Brain pericyte (primary cell): ENCODE measurements around the gene CBX4.

ENCODE experiments used
- DNase-seq: peaks from one replicate; pipeline ENCODE4 v3.0.0-alpha.2; 2012; ENCODE audit warnings: low read depth, low spot score

CBX4 gene

GRCh38 chr17:79829457-79829856 is 9.8 kb downstream of the CBX4 start:
- no peak for DNase-seq

- no peak for DNase-seq
These were observed 10.2 kb downstream of the CBX4 start for GRCh38 chr17:79829004-79829403.

GRCh38 chr17:79826841-79827578 is 12.2 kb downstream of the CBX4 start:
- no peak for DNase-seq

GRCh38 chr17:79826204-79826680 is 13.0 kb downstream of the CBX4 start:
- no peak for DNase-seq

DNA sequence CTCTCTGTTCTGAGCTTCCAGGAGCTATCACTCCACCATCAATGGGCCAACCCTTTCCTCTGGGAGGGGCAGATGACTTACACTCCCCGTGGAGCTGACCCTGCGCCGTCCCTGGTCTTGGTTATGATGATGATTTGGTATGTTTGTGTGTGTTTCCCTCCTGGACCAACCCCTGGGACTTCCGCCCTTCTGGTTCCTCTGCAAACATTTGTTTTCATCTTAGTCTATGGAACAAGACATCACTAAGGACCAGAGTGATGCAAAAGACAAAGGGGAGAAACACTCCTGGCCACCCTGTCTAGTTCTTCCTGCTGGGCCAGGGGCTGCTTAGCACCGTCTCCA is 13.7 kb downstream of the CBX4 start:
- DNase-seq, result no peak

- no peak for DNase-seq
These were observed 14.2 kb downstream of the CBX4 start for GRCh38 chr17:79824893-79825579.

DNA sequence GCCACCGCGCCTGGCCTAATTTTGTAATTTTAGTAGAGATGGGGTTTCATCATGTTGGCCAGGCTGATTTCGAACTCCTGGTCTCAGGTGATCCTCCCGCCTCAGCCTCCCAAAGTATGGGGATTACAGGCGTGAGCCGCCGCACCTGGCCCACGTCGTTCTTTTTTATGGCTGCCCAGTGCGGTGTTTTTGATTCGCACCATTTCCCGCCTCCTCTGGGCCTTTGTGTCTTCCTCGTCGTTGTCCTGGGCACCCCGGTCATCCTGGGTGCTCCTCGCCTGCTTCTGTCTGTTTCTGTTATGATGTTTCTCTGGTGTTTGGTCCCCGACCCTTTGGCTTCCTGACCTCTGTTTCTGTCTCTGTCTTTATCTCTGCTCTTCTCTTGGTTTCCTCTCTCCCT is 15.0 kb downstream of the CBX4 start:
- no peak for DNase-seq

- no peak for DNase-seq
These were observed 16.6 kb downstream of the CBX4 start for GRCh38 chr17:79822583-79823124.

DNA sequence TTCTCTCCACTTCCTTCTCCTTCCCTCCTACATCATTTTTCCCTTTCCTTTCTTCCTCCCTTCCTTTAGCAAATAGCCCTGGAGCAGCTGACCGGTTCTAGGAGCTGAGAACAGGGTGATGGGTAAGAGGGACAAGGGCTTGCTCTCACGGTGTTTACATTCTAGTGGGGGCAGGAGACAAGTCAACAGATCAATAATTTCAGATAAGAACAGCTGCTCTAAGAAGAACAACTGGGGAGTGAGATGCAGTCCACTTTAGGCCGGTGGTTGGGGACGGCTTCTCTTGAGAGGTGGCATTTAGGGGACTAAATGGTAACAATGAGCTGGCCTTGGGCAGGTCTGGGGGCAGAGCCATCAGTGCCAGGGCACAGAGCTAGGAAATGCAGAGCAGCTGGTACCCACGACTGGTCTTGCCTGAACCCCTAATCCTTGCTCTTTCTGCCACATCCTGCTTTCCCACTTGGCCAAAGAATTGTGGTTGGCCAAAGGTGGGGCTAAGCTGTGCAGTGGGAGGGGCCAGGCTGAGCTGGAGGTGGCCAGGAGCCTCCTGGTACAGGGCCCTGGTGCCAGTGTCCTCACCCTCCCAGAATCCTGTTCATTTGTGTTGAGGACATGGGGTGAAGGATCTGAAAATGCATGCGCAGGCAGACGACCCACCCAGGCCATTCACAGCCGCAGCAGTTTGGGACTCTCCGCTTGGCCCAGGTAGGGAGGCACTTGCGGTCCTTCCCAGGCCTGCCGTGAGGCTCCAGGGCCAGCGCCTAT is 17.7 kb downstream of the CBX4 start:
- DNase-seq, result no peak

DNA sequence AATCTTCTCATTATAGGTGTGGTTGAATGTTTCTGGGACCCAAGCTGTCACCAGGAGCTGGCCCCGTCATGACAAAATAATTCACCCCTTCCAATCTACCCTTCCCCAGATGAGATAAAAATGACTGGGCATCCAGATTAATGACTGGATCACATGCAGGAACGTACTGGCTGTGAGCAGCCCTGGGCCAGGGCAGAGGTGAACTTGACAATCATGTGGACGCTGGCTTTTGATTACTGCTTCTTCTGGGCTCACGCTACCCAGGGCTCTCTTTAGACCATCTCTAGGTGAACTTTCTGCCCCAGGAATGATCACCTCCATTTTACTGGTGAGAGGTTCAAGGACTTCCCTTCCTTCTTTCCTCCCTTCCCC is 18.3 kb downstream of the CBX4 start:
- no peak for DNase-seq

DNA sequence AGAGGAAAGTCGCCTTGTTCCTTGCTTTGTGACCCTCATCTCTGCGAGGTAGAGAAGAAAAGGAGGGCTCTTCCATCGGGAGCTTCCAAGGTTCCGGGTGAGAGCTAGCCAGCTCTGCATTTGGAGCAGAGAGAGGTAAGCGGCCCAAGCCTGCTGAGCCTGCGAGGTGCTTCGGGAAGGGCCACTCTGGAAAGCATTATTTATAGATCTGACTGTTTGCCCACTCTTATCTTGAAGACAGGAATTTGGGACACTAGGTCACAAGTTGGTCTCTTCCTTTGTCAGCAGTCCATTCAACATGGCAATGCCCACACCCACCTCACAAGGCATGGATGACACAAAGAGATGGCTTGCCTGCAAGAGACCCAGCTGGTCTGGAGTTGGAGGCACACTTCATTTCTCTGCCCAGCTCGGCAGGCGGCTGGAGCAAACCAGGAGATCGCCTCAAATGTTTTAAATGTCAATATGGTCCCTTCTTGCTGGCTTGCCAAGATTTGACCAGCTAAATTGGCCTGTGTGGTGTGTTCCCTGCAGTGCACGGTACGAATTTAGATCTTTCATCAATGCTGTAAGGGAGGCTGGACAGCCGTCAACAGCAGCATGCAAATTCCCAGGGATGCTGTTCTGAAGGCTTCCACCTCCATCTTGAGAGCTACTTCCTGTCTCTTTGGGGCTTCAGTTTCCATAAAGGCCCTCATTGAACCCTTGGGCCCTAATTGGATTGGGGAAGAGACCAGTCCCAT is 19.5 kb downstream of the CBX4 start:
- no peak for DNase-seq

- DNase-seq, result no peak
These were observed 20.2 kb downstream of the CBX4 start for GRCh38 chr17:79819085-79819484.

GRCh38 chr17:79818026-79818758 is 21.0 kb downstream of the CBX4 start:
- no peak for DNase-seq

DNA sequence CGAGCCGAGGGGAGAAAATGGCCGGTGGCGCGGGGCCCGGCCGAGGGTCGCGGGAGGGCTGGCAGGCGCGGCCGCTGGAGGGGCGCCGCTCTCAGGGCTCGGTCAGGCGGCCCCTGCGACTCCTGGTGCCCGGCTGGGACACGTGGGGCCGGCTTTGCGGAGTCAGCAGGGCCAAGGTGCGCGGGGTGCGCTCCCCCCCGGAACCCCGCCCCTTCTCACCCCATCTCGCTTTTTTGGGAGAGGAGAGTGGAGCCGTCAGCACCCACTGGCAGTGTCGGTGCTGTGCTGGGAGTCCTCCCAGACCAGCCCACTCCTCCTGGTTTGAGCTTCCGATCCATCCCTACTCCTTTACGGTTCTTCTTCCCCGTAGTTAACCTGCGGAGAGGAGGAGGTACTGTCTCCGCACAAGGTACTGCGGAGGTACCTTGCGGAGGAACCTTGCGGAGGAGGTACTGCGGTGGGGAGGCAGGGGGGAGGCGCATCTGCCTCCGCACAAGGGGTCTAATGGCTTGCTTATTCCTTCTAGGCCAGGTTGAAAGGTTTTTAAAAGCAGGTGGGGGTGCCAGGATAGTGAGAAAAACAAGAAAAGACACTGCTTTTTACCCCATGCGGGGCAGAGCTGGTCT is 23.3 kb downstream of the CBX4 start:
- no peak for DNase-seq

DNA sequence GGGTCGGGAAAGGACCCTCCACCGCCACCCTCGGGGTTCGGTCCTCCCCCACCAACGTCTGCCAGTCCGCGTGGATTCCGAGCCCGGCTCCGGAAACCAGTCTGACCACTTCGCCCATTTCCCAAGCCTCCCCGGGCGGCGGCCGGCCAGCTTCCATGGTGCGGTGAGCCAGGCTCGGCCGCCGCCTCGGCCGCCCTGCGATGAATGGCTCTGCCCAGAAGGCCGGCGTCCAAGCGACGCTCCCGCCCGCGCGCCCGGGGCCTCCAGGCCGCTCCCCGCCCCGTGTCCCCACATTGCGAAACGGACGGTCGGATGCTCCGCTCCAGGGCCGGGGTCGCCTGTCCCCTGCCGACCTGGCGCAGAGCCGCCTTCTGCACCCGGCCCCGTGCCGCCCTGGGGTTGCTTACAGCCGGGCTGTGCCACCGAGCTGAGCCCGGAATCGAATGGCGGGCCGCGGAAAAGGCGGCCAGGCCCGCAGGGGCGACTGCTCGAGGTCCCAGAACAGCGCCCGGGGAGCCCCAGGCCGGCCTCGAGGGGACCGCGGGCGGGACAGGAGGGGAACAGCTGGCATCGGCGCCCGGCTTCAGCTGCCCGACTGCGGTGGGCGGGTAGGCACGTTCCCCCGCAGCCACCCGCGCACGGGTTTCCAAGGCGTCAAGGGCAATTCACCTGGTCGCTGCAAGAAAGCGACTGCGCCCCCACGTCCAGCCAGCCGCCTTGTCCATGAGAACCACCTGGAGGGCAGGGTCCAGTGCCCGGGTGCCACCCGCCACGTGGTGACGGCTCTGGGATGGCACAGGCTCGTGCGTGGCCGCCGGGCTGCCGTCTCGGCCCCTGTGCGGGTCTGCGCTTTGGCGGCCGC is 24.0 kb downstream of the CBX4 start:
- DNase-seq, result no peak

- DNase-seq, result no peak
These were observed 24.9 kb downstream of the CBX4 start for GRCh38 chr17:79814127-79814973.

DNA sequence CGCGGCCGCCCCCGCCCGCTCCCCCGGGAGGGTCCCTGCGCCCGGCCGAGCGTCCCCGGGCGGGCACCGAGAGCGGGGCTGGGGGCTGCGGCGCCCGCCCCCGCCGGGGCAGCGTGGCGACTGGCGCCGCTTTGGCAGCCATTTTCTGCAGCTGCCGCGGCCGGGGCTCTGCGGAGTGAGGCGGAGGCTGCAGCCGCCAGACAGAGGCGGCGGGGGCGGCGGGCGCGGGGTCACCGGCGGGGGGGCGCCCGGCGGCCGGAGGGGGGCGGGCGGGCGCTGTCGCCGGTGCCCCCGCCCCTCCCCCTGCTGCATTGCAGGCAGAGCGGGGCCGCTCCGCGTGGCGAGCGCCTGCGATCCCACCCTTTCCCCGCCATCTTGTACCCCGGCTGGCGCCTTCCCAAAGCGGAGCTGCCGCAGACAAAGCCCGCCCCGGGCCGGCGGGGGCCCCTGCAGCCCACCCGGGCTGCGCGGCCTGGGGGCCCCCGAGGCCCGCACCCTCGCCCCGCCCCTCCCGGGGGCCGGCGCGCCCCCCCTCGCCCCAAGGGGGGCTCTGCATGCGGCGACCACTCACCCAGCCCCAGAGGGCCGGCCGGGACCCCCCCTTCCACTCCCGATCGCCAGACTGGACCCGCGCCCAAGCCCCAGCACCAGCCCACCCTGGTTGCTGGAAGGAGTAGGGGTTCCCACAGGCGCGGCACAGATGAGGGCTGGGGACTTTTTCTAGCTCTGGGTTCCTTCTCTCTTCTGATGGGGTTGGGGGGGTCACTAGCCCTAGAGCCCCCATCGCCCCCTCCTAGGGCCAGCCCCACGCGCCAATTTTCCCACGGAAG is 25.7 kb downstream of the CBX4 start:
- no peak for DNase-seq
